ENCODE measurements around the gene EDNRA.
A peak's percentile ranks its signal among the peaks of the same experiment; 100 is the strongest.

EDNRA gene

GRCh38 chr4:147589586-147589985 lies 108.7 kb downstream of the EDNRA start:
- DNase-seq (ENCODE audit: low spot score) = no peak

DNA sequence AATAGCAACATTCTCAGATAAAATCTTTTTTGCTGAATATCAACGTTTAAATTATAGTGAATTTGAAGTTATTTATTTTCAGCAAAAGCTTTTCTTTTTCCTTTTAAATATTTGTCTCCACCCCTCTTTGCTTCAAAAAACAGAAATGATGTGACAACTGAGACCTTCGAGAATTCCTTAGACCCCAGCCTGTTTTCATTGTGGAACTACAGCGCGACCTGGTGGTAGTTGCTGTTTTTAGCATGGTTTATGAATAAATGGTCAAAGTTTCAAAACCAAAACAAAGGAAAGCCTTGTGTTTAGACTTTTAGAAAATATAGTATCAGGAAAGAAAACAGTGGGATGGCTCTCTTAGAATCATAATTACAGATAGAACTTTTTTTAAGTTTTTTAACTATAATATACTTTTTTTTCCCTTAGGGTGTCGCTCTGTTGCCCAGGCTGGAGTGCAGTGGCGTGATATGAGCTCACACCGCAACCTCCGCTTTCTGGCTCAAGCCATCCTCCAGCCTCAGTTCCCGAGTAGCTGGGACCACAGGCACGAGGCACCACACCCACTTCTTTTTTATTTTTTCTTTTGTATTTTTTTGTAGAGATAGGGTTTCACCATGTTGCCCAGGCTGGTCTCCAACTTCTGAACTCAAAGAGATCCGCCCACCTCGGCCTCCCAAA lies 109.5 kb downstream of the EDNRA start:
- peak; percentile 47 for DNase-seq (ENCODE audit: low spot score)

GRCh38 chr4:147591106-147591505 lies 110.2 kb downstream of the EDNRA start:
- no peak for DNase-seq (ENCODE audit: low spot score)

GRCh38 chr4:147594107-147594506 lies 113.2 kb downstream of the EDNRA start:
- no peak for DNase-seq (ENCODE audit: low spot score)

Measured in LoVo (cell line).